Measurements from ENCODE around the gene MAP2K3. TPM values are rescaled to one million over a fixed set of nuclear protein-coding genes. Genes with fewer than 3 reads are reported as not detected.

The MAP2K3 gene
- total and polyA plus RNA-seq, 10 of the 15 experiments (the other 5 are each of a cell fraction or from before 2014, with no cell fraction given): 0.71 to 39.4 (median 18.6) TPM

DNA sequence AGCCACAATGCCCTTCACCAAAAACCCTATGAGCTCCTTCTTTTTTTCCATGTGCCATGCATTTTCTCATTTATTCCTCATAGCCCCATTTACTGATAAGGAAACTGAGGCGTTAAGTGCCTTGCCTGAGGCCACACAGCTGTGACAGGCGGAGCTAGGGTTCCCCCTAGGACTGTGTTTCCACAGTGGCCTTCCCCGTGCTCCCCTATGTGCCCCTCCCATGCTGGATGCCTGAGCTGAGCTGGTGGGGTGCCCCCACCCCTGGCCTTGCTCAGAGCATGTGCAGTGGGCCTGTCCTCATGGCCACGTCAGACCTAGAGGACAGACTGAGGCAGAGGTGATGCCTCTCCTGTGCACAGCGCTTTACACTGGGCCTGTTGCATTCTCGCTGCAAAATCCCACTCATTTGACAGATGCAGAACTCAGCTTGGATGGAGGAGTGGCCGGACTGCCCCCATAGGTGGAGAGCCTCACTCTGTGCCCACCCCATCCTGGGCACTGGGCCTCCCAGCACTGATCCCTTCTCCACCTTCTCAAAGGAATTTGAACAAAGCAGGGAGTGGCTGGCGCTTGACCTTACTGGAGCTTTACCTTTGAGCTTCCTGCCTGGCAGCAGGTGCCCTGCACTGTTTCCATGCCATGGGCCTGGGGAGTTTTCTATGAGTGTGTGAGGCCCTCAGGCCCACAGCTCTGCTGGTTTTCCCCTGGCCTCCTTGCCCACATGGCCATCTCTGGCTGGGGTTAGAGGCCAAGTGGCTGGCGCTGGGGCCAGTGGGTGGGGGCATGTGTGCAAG is 2.6 kb downstream of the MAP2K3 start:
- Histone ChIP-seq H3K4me1 (ENCODE audit: control insufficient read depth, insufficient read depth, low read length) (peaks cover 31% of the 10 kb centered on the region), H2AFZ (ENCODE audit: control insufficient read depth, low read depth, low read length) (no peak overlapping the region), H3K36me3 (ENCODE audit: control insufficient read depth in 2 of 2, insufficient read depth in 2 of 2, low read length in 1 of 2) (peaks cover 0 to 7% of the 10 kb centered on the region in 2 experiments; a peak in 1 of 4 replicates), H3K4me3 (peak overlapping the region; percentile 94), H3K27ac (ENCODE audit: control insufficient read depth, insufficient read depth) (peak overlapping the region; percentile 90), H3K27me3 (replicated peaks in 1 of 2; ENCODE audit: control insufficient read depth in 2 of 2, insufficient read depth in 2 of 2, low read length in 1 of 2) (0 out of 4 replicates have a peak, but pooled peaks cover 0 to 3% of the 10 kb centered on the region in 2 experiments), H3K79me2 (ENCODE audit: control insufficient read depth, insufficient read depth, low read length) (peaks cover 54% of the 10 kb centered on the region), H3K9me3 (replicated peaks; ENCODE audit: control insufficient read depth, insufficient read depth, low read length) (no peaks in the 10 kb centered on the region), H3K4me2 (ENCODE audit: control insufficient read depth, insufficient read depth) (peak overlapping the region; percentile 88), H3K9ac (ENCODE audit: control insufficient read depth, insufficient read depth, low read length) (peak overlapping the region; percentile 69), H4K20me1 (ENCODE audit: control insufficient read depth, insufficient read depth) (no peaks in the 10 kb centered on the region)
- no TSS peak for BruUV-seq (replicated peaks)
- no peak for DNase-seq (ENCODE audit: low read depth, low spot score)
- CTCF ChIA-PET: interaction anchor here (0.7 to 5.7 kb wide), 13 partner anchors 8 to 562 kb away, joined by 3 to 38 read pairs (median 6); partner anchors contain the start of gene DHRS7B
- FAIRE-seq: peak; percentile 69
- SMC1A ChIA-PET (ENCODE audit: uncharacterized antibody, unreplicated experiment): interaction anchor here (0.6 to 3.2 kb wide), 10 partner anchors 10 to 244 kb away, joined by 3 to 13 read pairs (median 4); partner anchors contain the start of gene USP22
- WGBS (ENCODE audit: insufficient coverage, insufficient replicate concordance, low lambda C conversion rate, missing lambda C conversion rate): 14% methylated on average over 9 of the region's 9 CpGs
- POLR2A ChIA-PET: interaction anchor here (0.6 to 2.2 kb wide), 5 partner anchors 12 to 244 kb away, joined by 3 to 11 read pairs (median 6); partner anchors contain the start of genes DHRS7B and USP22
- no peak for TF ChIP-seq JUNB (IDR thresholded peaks at IDR 0.05)
- peak in 1 of 2 experiments; percentile 9; a peak in 1 of 4 replicates for TF ChIP-seq BHLHE40 (IDR thresholded peaks at IDR 0.05; ENCODE audit: borderline replicate concordance in 1 of 2, low read depth in 2 of 2, low read length in 1 of 2)
- TF ChIP-seq RCOR1 (conservative IDR thresholded peaks at IDR 0.05; ENCODE audit: low read depth, low read length): no peak
- no peak for TF ChIP-seq DPF2 (IDR thresholded peaks at IDR 0.05)
- TF ChIP-seq IKZF1 (conservative IDR thresholded peaks at IDR 0.05): no peak
- TF ChIP-seq, protein P1, sequence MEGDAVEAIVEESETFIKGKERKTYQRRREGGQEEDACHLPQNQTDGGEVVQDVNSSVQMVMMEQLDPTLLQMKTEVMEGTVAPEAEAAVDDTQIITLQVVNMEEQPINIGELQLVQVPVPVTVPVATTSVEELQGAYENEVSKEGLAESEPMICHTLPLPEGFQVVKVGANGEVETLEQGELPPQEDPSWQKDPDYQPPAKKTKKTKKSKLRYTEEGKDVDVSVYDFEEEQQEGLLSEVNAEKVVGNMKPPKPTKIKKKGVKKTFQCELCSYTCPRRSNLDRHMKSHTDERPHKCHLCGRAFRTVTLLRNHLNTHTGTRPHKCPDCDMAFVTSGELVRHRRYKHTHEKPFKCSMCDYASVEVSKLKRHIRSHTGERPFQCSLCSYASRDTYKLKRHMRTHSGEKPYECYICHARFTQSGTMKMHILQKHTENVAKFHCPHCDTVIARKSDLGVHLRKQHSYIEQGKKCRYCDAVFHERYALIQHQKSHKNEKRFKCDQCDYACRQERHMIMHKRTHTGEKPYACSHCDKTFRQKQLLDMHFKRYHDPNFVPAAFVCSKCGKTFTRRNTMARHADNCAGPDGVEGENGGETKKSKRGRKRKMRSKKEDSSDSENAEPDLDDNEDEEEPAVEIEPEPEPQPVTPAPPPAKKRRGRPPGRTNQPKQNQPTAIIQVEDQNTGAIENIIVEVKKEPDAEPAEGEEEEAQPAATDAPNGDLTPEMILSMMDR (IDR thresholded peaks at IDR 0.05 in 2 of 3, conservative IDR thresholded peaks at IDR 0.05 in 1 of 3; ENCODE audit: control insufficient read depth in 2 of 3, extremely low read depth in 1 of 3, insufficient read depth in 1 of 3, low read depth in 3 of 3, low read length in 3 of 3): no peak
- TF ChIP-seq, protein P2, sequence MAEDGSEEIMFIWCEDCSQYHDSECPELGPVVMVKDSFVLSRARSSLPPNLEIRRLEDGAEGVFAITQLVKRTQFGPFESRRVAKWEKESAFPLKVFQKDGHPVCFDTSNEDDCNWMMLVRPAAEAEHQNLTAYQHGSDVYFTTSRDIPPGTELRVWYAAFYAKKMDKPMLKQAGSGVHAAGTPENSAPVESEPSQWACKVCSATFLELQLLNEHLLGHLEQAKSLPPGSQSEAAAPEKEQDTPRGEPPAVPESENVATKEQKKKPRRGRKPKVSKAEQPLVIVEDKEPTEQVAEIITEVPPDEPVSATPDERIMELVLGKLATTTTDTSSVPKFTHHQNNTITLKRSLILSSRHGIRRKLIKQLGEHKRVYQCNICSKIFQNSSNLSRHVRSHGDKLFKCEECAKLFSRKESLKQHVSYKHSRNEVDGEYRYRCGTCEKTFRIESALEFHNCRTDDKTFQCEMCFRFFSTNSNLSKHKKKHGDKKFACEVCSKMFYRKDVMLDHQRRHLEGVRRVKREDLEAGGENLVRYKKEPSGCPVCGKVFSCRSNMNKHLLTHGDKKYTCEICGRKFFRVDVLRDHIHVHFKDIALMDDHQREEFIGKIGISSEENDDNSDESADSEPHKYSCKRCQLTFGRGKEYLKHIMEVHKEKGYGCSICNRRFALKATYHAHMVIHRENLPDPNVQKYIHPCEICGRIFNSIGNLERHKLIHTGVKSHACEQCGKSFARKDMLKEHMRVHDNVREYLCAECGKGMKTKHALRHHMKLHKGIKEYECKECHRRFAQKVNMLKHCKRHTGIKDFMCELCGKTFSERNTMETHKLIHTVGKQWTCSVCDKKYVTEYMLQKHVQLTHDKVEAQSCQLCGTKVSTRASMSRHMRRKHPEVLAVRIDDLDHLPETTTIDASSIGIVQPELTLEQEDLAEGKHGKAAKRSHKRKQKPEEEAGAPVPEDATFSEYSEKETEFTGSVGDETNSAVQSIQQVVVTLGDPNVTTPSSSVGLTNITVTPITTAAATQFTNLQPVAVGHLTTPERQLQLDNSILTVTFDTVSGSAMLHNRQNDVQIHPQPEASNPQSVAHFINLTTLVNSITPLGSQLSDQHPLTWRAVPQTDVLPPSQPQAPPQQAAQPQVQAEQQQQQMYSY (CRISPR knock-in tag; IDR thresholded peaks at IDR 0.05): no peak
- intact Hi-C loops (cut with micrococcal nuclease; ENCODE audit: unreplicated experiment) (loop anchor here (5.0 kb wide), 3 partner anchors 75 to 245 kb away; partner anchors contain the start of genes DHRS7B, TMEM11 and USP22), in situ Hi-C loops (cut with MboI) (no loop called here)
- RAD21 ChIA-PET (ENCODE audit: unreplicated experiment): interaction anchor here (0.6 to 3.7 kb wide), 12 partner anchors 8 to 485 kb away, joined by 3 to 15 read pairs (median 5); partner anchors contain the start of genes DHRS7B and USP22
- peak; percentile 2 for ATAC-seq
